DMS53 (cell line): ENCODE measurements around the gene DKK3.

Experiments used
- DNase-seq: peaks from one replicate; lab custom pipeline; 2025; lab: John Stamatoyannopoulos, UW

DKK3 gene

GRCh38 chr11:11942668-11943067, 65.8 kb downstream of the DKK3 start:
- DNase-seq, result no peak

- no peak for DNase-seq
Measured at GRCh38 chr11:11940551-11940950, 67.9 kb downstream of the DKK3 start.

GRCh38 chr11:11937957-11938356, 70.5 kb downstream of the DKK3 start:
- DNase-seq, result peak; percentile 48

GRCh38 chr11:11937433-11937832, 71.0 kb downstream of the DKK3 start:
- no peak for DNase-seq

GRCh38 chr11:11935536-11935935, 72.9 kb downstream of the DKK3 start:
- DNase-seq, result peak; percentile 6

- peak; percentile 79 for DNase-seq
Measured at GRCh38 chr11:11931461-11932055, 76.9 kb downstream of the DKK3 start.

- DNase-seq, result no peak
Measured at GRCh38 chr11:11929920-11930319, 78.5 kb downstream of the DKK3 start.

- no peak for DNase-seq
Measured at GRCh38 chr11:11923828-11924227, 84.6 kb downstream of the DKK3 start.

- no peak for DNase-seq
Measured at GRCh38 chr11:11916981-11917399, 91.4 kb downstream of the DKK3 start.

GRCh38 chr11:11915625-11916024, 92.8 kb downstream of the DKK3 start:
- DNase-seq, result no peak

GRCh38 chr11:11913395-11913794, 95.0 kb downstream of the DKK3 start:
- no peak for DNase-seq
